ENCODE data around the gene DOCK6. TPM values are rescaled to one million over a fixed set of nuclear protein-coding genes. Genes with fewer than 3 reads are reported as not detected.

Gene DOCK6
- total RNA-seq, 1 donor from 2014 or later, result 65.8 TPM

- Histone ChIP-seq H3K36me3 (peaks cover 0 to 23% of the 10 kb centered on the region in 2 donors), H3K27me3 (no peaks in the 10 kb centered on the region), H3K4me3 (no peak within 1 kb of the TSS), H3K27ac (no peak within 1 kb of the TSS), H3K4me1 (peaks cover 5% of the 10 kb centered on the region), H3K9me3 (peaks cover 3% of the 10 kb centered on the region)
- DNase-seq (ENCODE audit: extremely low spot score in 2 of 2), result no peak
- TF ChIP-seq POLR2A (IDR thresholded peaks at IDR 0.05), result no peak
- no peak for TF ChIP-seq POLR2AphosphoS5 (IDR thresholded peaks at IDR 0.05; ENCODE audit: insufficient read depth in 1 of 2, low read depth in 1 of 2)
- TF ChIP-seq CTCF (IDR thresholded peaks at IDR 0.05), result no peak
- intact Hi-C loops (cut with DNase I), result no loop called here
These were observed 22.8 kb downstream of the DOCK6 start, which contains the start of gene ANGPTL8 for GRCh38 chr19:11239377-11240000. ANGPTL8 (plus strand) TSS chr19:11239619; CDS start chr19:11239638, 19 bp downstream.

- no peak for DNase-seq (ENCODE audit: extremely low spot score in 2 of 2)
- Histone ChIP-seq H3K4me3 (no peak overlapping the region), H3K27me3 (no peaks in the 10 kb centered on the region), H3K36me3 (peaks cover 0 to 23% of the 10 kb centered on the region in 2 donors), H3K9me3 (peaks cover 3% of the 10 kb centered on the region), H3K4me1 (peaks cover 4% of the 10 kb centered on the region), H3K27ac (no peak overlapping the region)
- intact Hi-C loops (cut with DNase I), result no loop called here
- TF ChIP-seq CTCF (IDR thresholded peaks at IDR 0.05), result no peak
- TF ChIP-seq POLR2A (IDR thresholded peaks at IDR 0.05), result no peak
- TF ChIP-seq POLR2AphosphoS5 (IDR thresholded peaks at IDR 0.05; ENCODE audit: insufficient read depth in 1 of 2, low read depth in 1 of 2), result no peak
These were observed 23.4 kb downstream of the DOCK6 start for GRCh38 chr19:11238781-11239376.

- intact Hi-C loops (cut with DNase I), result no loop called here
- no peak for TF ChIP-seq POLR2A (IDR thresholded peaks at IDR 0.05)
- peaks cover 0 to 24% of the 10 kb centered on the region in 2 donors for H3K36me3 ChIP-seq
These were observed 24.3 kb downstream of the DOCK6 start for GRCh38 chr19:11238041-11238440.

DNA sequence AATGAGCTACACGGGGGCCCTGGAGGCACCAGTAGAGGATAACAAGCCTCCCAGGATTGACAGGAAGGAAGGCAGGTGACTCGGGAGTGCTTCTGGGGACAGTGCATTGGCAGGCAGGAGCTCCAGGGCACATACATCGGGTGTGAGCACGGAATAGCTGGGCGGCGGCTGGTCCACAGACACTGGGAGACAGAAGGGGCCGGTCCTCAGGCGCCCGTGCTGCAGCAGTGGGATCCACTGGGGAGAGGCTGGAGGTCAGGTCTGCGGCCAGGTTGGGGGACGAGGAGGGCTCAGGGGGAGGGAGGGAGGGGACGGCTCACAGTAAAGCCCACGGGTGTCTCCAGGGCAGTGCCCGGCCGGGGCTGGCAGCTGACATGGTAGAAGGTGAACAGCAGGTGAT, 25.0 kb downstream of the DOCK6 start:
- intact Hi-C loops (cut with DNase I), result no loop called here
- no peaks in the 10 kb centered on the region for H3K27me3 ChIP-seq
- DNase-seq (ENCODE audit: extremely low spot score in 2 of 2), result no peak
- H3K36me3 ChIP-seq, result peaks cover 0 to 31% of the 10 kb centered on the region in 2 donors
- H3K27ac ChIP-seq, result no peak overlapping the region
- no peak overlapping the region for H3K4me3 ChIP-seq
- TF ChIP-seq POLR2AphosphoS5 (IDR thresholded peaks at IDR 0.05; ENCODE audit: insufficient read depth in 1 of 2, low read depth in 1 of 2), result no peak
- no peak for TF ChIP-seq POLR2A (IDR thresholded peaks at IDR 0.05)
- TF ChIP-seq CTCF (IDR thresholded peaks at IDR 0.05), result no peak
- no peaks in the 10 kb centered on the region for H3K4me1 ChIP-seq
- H3K9me3 ChIP-seq, result peaks cover 3% of the 10 kb centered on the region

More at GRCh38 chr19:11238041-11238440, 24.3 kb downstream of the DOCK6 start:
- H3K27ac ChIP-seq, result no peak overlapping the region
- no peaks in the 10 kb centered on the region for H3K4me1 ChIP-seq
- peaks cover 3% of the 10 kb centered on the region for H3K9me3 ChIP-seq
- H3K27me3 ChIP-seq, result no peaks in the 10 kb centered on the region
- no peak for DNase-seq (ENCODE audit: extremely low spot score in 2 of 2)
- H3K4me3 ChIP-seq, result no peak overlapping the region

GRCh38 chr19:11236324-11237301, 25.7 kb downstream of the DOCK6 start:
- Histone ChIP-seq H3K9me3 (peaks cover 3% of the 10 kb centered on the region), H3K4me3 (no peak overlapping the region), H3K36me3 (peaks cover 0 to 38% of the 10 kb centered on the region in 2 donors), H3K4me1 (no peaks in the 10 kb centered on the region), H3K27ac (no peak overlapping the region), H3K27me3 (no peaks in the 10 kb centered on the region)
- no peak for DNase-seq (ENCODE audit: extremely low spot score in 2 of 2)
- TF ChIP-seq POLR2A (IDR thresholded peaks at IDR 0.05) (no peak), CTCF (IDR thresholded peaks at IDR 0.05) (no peak), POLR2AphosphoS5 (IDR thresholded peaks at IDR 0.05; ENCODE audit: insufficient read depth in 1 of 2, low read depth in 1 of 2) (no peak)
- intact Hi-C loops (cut with DNase I), result no loop called here
